RWPE1 (cell line): Measurements from ENCODE around the gene UTP14C.
"Not testable (repeated sequence)": the region's sequence is repeated elsewhere in the genome, so short reads cannot be mapped to it uniquely, and the experiment has no call there.

Source experiments
- CTCF ChIA-PET: fragments of 350-600 bp; sonication (Branson Sonifier 250); formaldehyde crosslinking; extraction: SDS; loops from one replicate; lab custom pipeline; 2021; lab: Yijun Ruan, JAX
- POLR2A ChIA-PET: fragments of 400-600 bp; formaldehyde crosslinking; extraction: SDS; loops from one replicate; lab custom pipeline; 2020; ENCODE audit warnings: antibody characterized with exemption; ENCODE audit not compliant: low non-redundant PET; lab: Yijun Ruan, JAX
- DNase-seq: peaks from one replicate; pipeline ENCODE4 v3.0.0; 2012; ENCODE audit warnings: low spot score
- H3K27ac ChIP-seq: fragments of 450-650 bp; 2 replicates; pipeline ENCODE4 v1.5.1; 2017
- CTCF ChIP-seq: fragments of 450-650 bp; conservative IDR thresholded peaks from 2 replicates; pipeline ENCODE4 v1.5.1; 2017; ENCODE audit warnings: low read depth, mild to moderate bottlenecking

UTP14C gene

GRCh38 chr13:52053460-52053859 is 29.0 kb downstream of the UTP14C start:
- CTCF ChIA-PET, result interaction anchor here (0.6 kb wide), 1 partner anchor 112 kb away, joined by 3 read pairs; no protein-coding TSS in a partner anchor
- H3K27ac ChIP-seq, result no peak overlapping the region
- POLR2A ChIA-PET, result no interaction called here
- TF ChIP-seq CTCF, result no peak
- DNase-seq, result peak; percentile 25

- DNase-seq, POLR2A ChIA-PET: not testable (repeated sequence)
- CTCF ChIA-PET, result interaction anchor here (0.6 kb wide), 2 partner anchors 94 to 169 kb away, joined by 3 to 5 read pairs; no protein-coding TSS in a partner anchor
- H3K27ac ChIP-seq, result peak overlapping the region; percentile 65
Observed at GRCh38 chr13:52061064-52061463, 36.6 kb downstream of the UTP14C start.

GRCh38 chr13:52061587-52061986 is 37.1 kb downstream of the UTP14C start:
- CTCF ChIA-PET, result interaction anchor here (0.6 kb wide), 1 partner anchor 170 kb away, joined by 3 read pairs; no protein-coding TSS in a partner anchor
- peak; percentile 13 for DNase-seq
- no peak for TF ChIP-seq CTCF
- peak overlapping the region; percentile 65 for H3K27ac ChIP-seq
- POLR2A ChIA-PET, result no interaction called here

- TF ChIP-seq CTCF, result no peak
- DNase-seq, result no peak
- ChIA-PET POLR2A (no interaction called here), CTCF (interaction anchor here (0.6 kb wide), 1 partner anchor 16 kb away, joined by 3 read pairs; no protein-coding TSS in a partner anchor)
- H3K27ac ChIP-seq, result no peak overlapping the region
Observed at GRCh38 chr13:52067237-52067636, 42.7 kb downstream of the UTP14C start.

GRCh38 chr13:52070929-52071523 is 46.5 kb downstream of the UTP14C start:
- H3K27ac ChIP-seq, result no peak overlapping the region
- TF ChIP-seq CTCF, result no peak
- ChIA-PET CTCF (no interaction called here), POLR2A (no interaction called here)
- DNase-seq, result peak; percentile 25
